Measurements from ENCODE around the gene PROX2.

DNA sequence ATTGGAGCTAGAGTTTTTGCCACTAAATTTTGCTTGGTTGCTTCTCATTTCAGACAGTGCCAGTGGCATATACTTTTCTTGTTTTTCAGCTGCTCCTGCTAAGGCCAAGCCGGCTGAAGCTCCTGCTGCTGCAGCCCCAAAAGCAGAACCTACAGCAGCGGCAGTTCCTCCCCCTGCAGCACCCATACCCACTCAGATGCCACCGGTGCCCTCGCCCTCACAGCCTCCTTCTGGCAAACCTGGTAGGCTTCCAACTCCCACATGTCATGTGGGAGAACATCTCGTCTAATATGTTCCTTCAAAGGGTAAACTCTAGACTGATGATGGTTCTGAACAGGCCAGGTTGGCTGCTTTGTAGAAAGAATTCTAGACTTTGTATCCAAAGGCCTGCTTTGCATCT lies 16.8 kb upstream of the PROX2 start:
- no peak for TF ChIP-seq POLR2A (IDR thresholded peaks at IDR 0.05)
- TF ChIP-seq CTCF (IDR thresholded peaks at IDR 0.05): no peak

Data from adrenal gland (tissue), 5 donors.